GM21381 (cell line): ENCODE measurements around the gene PSAP.

ENCODE experiments used
- ATAC-seq: cut with Tn5 transposase; IDR thresholded peaks from one replicate; pipeline ENCODE4 v1.9.1; 2021; ENCODE audit warnings: mild to moderate bottlenecking, moderate library complexity; ENCODE audit not compliant: unreplicated experiment

Gene PSAP

GRCh38 chr10:71789871-71790270 lies 61.2 kb downstream of the PSAP start:
- no peak for ATAC-seq

DNA sequence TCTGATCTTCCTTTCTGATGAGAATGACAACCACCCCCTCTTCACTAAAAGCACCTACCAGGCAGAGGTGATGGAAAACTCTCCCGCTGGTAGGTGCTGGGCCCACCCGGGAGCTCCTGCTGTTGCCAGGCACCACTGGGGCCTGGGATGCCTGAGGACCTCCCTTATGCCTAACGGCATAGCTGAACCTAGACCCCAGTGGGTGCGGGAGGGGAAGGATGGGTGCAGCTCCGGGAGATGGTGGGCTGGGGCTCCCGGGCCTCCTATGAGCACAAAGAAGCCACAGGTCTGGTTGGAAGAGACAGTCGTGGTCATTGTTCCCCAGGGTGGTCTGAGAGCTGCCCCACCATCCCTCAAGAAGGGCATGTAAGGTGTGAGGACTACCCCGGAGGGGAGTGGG lies 62.1 kb downstream of the PSAP start:
- ATAC-seq: no peak

DNA sequence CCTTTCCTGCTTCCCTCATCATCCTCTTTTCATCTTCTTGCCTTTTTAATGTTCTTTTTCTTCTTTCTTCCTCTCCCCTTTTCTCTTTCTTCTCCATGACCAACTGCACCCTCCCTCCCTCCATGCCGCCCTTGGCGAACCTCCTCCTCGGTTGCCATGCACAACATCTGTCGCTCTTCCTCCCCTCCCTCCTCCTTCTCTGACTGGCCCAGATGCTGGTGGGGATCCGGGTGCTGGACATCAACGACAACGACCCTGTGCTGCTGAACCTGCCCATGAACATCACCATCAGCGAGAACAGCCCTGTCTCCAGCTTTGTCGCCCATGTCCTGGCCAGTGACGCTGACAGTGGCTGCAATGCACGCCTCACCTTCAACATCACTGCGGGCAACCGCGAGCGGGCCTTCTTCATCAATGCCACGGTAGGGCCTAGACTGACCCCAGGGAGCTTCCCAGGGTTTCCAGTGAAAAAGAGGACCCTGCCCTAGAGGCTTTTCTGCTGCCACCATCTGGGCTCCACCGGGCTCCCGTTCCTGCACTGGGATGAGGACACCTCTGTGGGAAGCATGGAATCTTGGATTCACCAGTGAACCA lies 66.3 kb downstream of the PSAP start:
- ATAC-seq: no peak

DNA sequence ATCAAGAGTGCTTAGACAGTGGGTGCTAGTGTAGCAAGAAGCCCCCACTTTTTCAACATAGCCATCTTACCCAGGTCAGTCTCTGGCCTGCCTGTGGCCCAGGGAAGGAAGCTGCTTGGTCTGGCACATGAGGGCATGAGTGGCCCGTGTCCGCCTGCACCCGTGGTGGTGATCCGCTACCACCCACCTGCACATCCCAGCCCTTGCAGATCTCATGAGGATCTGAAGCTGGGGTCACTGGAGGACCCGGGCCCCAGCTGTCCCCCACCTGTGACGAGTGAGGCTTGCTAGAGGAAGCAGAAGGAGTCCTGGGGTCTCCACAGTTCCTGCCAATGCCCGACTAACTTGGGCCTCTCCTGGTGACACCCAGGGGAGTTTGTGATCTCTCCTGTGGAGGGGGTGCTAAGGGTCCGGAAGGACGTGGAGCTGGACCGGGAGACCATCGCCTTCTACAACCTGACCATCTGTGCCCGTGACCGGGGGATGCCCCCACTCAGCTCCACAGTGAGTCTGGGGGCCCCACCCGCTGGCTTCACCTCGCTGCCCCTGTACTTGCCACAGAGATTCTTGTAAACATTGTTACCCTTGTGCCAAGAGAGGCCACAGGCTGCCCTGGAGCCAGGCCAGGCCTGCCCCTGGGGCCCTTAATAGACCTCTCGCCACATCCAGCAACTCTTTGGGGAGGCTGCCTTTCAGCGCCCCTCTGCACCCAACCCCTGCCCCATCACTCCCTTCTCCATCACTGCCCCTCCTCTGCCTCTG lies 67.0 kb downstream of the PSAP start:
- no peak for ATAC-seq

DNA sequence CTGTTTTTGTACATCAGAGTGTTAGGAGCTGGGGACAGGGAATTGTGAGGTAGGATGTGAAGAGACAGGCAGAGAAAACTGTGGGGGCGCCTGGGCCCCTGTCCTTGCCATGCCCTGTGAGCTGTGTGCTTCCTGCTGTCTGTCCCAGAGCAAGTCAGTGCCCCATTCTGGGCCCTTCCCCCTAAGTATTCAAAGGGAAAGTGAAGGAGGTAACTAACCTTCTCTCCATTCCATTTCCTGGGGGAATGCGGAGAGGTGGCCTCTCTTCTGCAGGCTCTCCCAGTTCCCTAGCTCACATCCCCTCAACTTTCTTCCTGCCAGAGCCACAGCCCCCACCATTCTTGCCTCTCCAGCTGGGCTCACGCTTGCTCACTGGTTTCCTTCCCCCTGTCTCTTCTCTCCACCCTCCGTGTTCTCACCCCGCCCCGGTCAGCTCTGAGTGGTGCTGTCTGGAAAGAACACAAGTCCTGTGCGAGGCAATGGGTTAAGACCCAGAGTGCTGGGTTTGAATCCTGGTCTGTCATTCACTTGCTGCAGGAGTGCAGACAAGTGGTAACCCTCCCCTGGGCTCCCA lies 68.0 kb downstream of the PSAP start:
- no peak for ATAC-seq

GRCh38 chr10:71782221-71782916 lies 68.7 kb downstream of the PSAP start:
- no peak for ATAC-seq

DNA sequence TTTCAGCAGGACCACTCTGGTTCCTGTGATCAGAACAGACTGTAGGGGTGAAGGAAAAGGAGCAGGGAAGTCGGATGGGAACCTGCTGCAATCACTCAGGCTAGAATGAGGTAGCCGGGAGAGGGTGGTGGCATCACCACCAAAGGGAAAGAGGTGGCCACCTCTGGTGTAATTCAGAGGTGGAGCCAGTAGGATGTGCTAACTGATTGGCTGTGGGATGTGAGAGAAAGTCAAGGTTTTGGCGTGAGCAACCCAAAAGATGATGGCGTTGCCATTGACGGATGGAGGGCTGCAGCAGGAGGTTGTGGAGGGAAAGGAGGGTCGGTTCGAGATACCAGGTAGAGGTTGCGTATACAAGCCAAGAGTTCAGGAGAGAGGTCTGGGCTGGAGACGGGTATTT lies 70.3 kb downstream of the PSAP start:
- no peak for ATAC-seq

- no peak for ATAC-seq
Observed at GRCh38 chr10:71780156-71780555, 70.9 kb downstream of the PSAP start.

DNA sequence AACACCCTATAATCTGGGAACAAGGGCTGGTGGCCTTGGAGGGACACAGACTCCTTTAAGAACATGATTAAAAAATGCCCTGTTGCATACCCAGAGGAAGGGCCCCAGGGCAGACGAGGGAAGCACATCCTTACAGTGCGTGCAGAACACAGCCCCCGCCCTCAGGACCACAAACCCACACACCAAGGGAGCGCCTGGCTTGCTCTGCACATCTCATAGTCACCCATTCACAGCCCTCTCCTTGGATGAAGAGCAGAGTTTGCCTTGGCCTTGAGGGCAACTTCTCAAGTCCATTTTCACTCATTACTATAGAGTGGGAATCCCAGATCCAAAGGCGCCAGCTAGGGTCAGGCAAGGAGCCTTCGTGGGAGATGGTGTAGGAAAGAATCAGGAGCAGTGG lies 71.4 kb downstream of the PSAP start:
- no peak for ATAC-seq

DNA sequence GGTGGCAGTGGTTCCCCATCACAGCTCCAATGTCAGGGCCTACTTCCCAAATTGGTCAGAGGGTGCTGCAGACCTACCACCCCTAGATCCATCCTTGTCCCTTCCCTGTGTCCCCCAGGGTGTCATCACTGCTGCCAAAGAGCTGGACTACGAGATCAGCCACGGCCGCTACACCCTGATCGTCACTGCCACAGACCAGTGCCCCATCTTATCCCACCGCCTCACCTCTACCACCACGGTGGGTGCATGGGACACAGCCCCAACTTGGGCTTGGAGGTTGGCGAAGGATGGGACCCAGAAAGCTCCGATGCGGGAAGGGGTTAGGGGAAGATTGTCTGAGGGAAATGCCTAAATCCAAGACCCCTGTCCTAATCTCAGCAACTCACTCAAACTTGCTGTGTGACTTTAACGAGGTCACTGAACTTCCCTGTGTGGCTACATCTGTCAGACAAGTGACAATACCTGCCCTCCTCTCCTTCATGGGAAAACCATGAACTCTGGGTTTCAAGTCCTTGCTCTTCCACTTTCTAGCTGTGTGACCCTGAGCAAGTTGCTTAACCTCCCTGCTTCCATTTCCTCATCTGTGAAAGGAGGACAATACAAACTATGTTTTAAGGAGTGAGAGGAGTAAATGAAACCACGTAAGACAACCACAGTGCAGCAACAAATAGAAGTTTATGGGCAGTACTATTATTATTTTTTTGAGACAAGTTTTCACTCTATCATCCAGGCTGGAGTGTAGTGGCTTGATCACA lies 72.8 kb downstream of the PSAP start:
- no peak for ATAC-seq

DNA sequence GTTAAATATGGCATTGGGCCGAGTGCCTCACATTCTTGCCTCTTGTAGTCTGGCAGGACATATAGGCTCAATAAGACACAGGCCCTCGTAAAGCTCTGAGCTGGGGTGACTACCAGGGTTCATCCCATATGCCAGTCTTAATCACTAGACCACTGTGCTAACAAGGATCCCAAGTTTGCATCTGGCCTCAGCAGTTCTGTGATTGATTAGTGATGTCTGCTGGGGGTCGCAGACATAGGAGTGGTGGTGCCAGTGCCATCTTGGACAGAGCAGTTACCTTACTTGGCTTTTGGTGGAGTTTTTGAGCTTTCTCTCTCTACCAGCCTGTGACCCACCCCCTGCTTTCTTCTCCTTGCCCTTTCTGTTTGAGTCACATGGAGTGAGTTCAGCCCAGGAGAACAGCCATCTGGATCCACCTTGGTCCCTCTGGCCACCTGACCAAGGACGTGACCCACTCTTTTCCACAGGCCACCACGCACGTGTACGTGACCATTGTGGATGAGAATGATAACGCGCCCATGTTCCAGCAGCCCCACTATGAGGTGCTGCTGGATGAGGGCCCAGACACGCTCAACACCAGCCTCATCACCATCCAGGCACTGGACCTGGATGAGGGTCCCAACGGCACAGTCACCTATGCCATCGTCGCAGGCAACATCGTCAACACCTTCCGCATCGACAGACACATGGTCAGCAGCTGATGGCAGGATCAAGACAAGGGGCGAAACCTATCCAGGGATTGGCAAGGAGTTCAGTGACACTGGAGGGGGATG lies 73.7 kb downstream of the PSAP start:
- ATAC-seq: no peak

GRCh38 chr10:71776481-71776925 lies 74.5 kb downstream of the PSAP start:
- no peak for ATAC-seq

DNA sequence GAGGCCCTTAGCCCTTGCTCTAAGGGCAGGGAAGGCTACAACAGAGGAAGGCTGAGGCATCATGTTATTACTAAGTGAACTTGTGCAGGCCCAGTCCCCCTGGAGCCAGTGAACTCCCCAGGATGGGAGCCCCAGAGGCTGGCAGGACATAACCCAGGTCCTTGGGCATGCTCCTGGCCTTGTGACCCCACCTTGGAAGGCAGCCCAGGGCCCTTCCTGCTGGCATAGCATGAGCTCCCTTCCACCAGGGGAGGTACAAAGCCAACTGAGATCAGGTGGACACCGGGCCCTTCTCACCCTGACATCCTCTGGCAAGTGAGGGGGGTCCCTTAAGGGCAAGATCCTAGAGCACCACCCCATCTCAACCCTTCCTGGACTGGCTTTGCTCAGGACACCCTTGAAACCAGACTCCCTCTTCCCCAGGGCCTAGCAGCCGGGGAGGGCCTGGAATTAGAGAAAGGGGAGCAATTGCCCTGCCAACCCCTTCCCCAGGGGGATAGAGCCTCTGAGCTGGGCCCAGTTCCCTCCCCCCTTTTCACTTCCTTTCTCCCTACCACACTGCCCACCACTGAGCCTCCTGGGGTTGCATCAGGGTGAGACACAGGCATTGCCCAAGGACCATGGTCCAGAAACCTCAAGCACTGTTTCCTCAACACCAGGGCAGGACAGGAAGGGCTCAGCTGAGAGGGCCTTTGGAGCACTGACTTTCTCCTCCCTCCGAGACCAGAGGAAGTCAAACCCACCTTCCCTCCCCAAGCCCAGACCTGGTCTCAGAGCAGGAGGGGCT lies 75.9 kb downstream of the PSAP start:
- ATAC-seq: no peak

DNA sequence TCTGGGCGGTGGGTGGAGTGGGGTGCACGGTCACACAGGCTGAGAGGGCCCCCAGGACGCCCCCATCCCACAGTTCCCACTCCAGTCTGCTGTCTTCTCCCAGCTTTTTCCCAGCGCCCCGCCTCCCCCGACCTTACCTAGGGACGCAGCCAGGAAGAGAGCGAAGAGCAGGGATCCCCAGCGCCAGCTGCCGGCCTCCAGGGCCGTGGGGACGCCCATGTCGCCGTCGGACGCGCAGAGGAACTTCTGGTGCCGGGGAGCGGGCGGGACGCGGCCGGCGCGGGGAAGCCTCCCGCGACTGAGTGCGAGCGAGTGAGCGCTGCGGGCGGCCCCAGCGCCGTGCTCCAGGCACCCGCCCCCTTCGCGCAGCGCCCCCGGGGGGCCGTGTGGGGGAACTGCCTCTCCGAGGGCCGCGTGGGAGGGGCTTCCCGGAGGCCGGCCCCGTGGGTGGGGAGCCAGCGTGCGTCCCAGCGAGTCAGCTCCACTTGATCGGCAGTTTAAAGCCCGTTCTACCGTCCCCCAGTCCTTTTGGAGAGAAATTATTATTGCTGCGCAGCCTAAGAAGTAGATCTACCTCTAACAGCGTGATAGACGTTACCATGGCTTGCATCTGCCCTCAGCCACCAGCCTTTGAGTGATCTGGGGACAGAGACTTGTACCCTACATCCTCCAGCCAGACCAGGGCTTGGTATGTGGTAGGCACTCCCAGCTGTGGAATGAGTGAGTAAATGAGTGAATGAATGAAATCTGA lies 77.7 kb downstream of the PSAP start, which contains the start of gene VSIR:
TSS of gene VSIR (minus strand) at position 300 of the 751 bp plus-strand sequence. CDS start at position 219, 81 bp downstream.
- peak; percentile 44 for ATAC-seq

DNA sequence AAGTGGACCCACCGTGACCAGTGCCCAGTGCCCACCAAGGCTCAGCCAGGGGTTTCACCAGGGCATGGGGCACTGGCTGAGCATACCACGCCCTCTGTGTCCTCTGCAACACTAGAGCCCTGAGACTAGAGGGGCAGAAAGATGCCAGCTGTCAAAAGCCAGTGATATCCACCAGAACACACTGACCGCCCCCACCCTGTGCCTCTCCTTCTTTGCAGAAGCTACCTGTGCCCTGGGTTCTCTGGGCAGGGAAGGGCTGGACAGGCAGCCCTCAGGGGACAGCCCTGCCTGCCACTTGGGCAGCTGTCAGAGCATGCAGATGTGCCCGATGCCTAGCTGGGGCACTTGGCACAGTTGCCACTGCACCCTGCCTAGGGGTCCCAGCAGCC lies 78.2 kb downstream of the PSAP start:
- no peak for ATAC-seq

DNA sequence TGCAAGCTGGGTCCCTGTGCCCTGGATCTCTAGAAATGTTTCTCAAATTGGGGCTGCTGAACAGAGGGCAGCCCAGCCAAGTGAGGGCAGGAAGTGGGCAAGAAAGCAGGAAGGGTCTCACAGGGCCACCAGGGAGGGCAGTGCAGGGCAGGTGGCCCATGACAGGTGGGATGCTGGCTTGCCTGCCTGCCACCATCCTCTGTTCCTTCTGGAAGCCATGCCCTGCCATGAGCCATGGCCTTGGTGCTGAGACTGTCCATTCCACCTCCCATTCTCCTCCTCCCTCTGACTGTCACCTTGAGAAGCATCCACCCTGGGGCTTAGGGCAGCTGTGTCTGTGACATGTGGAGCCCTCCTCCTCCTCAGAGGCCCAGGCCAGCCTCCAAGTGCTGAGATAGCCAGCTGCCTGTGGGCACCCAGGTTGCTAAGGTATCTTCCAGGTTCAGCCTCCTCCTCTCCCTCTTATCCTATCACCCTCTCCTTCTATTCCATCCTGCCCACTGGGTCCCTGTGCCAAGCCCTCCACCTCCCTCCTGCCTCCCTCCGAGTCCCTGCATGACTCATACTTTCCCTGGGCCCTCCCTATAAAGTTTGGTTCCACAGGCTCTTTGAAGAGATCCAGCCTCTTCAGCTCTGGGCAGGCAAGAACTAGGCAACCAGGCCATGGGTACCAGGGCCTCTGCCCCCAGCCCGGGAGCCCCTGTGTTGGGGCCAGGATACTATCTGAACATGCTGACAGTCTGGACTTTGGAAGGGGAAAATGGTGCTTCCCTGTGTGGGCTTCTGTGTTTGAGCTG lies 79.0 kb downstream of the PSAP start:
- ATAC-seq: no peak

GRCh38 chr10:71771204-71771603 lies 79.8 kb downstream of the PSAP start:
- ATAC-seq: no peak

DNA sequence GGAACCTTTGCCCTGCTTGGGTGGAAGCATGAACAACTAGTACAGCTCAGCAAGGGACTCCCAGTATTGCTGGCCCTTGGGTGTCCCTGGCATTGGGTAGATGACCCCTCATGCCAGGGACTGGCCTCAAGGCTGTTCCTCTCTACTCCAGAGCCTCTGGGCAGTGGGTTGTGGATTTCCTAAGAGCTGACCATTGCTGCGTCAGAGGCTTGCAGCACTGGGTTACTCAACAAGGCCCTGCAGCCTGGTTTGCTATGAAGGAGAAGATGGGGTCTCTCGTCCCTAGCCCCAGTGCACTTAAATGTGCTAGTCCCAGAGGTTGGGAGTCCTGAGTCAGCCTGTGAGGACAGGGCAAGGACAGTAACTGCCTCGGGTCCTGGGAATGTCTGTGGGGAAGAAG lies 80.3 kb downstream of the PSAP start:
- ATAC-seq: no peak
